ENCODE measurements around the gene EIF2A. TPM values are rescaled to one million over a fixed set of nuclear protein-coding genes. Genes with fewer than 3 reads are reported as not detected.

The EIF2A gene
- total and polyA plus RNA-seq, 2 experiments from 2014 or later: 47.6 to 140 TPM

DNA sequence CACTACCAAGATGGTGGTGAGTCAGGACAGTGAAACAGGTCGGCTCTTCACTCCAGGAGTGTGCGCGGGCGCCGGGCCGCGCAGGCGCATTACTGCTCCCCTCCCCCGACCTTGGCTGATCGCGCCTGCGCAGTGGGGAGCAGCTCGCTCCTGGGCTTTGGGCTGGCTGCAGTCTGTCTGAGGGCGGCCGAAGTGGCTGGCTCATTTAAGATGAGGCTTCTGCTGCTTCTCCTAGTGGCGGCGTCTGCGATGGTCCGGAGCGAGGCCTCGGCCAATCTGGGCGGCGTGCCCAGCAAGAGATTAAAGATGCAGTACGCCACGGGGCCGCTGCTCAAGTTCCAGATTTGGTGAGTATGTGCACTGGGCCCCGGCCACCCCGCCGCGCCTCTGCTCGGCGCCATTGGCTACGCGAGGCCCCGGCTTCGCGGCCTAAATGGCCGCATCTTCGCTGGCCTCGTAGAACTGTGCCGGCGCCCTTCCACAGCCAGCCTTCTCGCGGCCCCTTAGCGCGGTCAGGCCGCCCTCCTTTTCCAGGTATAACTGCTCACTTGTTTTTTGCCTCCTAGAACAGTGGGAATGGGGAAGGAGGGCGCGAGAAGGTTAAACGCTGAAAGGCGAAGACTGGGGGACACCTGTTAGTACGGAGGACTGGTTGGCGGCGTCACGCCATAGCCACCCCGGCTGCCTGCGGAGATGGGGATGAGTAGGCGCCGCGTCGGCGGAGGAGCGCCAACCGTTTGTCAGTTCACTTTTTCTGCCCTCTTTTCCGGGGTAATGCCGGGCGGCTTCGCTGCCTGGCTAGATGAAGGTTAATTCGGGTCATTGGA is 56.8 kb downstream of the EIF2A start, which contains the start of gene SELENOT:
TSS of gene SELENOT (plus strand) at position 169 of the 827 bp plus-strand sequence. CDS start at position 211, 42 bp downstream.
- peak within 1 kb of the TSS; percentile 100 for H3K4me2 ChIP-seq (ENCODE audit: unreplicated experiment)
- H3K4me3 ChIP-seq: peak within 1 kb of the TSS; percentile 93
- peak within 1 kb of the TSS; percentile 96 for H2AFZ ChIP-seq
- no peaks in the 10 kb centered on the region for H3K9me2 ChIP-seq (ENCODE audit: insufficient read depth)
- H3K27me3 ChIP-seq (replicated peaks; ENCODE audit: insufficient read depth): no peaks in the 10 kb centered on the region
- in situ Hi-C loops (cut with MboI): no loop called here
- H4K20me1 ChIP-seq (ENCODE audit: insufficient read depth): no peaks in the 10 kb centered on the region
- peaks cover 53% of the 10 kb centered on the region for H3F3A ChIP-seq (ENCODE audit: insufficient read depth)
- peaks cover 67% of the 10 kb centered on the region for H3K79me2 ChIP-seq (ENCODE audit: insufficient read depth)
- 1 to 2% methylated on average over 67 to 68 of the region's 69 CpGs for WGBS, 2 experiments (ENCODE audit: low coverage in 1 of 2, low lambda C conversion rate in 2 of 2, missing lambda C conversion rate in 2 of 2)
- H3K9me3 ChIP-seq (ENCODE audit: low read depth): no peaks in the 10 kb centered on the region
- TF ChIP-seq EZH2phosphoT487 (IDR thresholded peaks at IDR 0.05; ENCODE audit: insufficient read depth, low read depth): no peak
- TF ChIP-seq EZH2 (IDR thresholded peaks at IDR 0.05; ENCODE audit: insufficient read depth, poor library complexity, severe bottlenecking): no peak
- peak within 1 kb of the TSS; percentile 93 for H3K9ac ChIP-seq
- DNase-seq: peak; percentile 97
- no peaks in the 10 kb centered on the region for H3K36me3 ChIP-seq (ENCODE audit: low read depth)
- H3K4me1 ChIP-seq (ENCODE audit: insufficient read depth): peaks cover 36% of the 10 kb centered on the region
- peak within 1 kb of the TSS; percentile 92 for H3K27ac ChIP-seq

DNA sequence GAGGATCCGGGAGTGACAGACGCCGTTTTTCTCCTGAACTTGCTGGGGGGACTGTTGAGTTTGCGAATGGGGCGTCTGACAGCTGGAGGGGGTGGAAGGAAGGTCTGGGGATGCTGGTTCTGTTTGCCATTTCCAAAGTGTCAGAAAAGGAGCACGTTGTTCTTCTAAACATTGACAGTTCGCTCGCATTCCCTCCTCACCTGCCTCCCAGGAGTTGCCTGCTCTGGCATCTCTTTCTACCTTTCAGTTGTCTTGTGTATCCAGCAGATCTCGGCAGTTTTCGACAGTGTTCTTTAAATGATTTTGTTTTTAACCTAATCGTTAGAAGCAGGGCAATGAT is 57.4 kb downstream of the EIF2A start:
- no peaks in the 10 kb centered on the region for H3K9me2 ChIP-seq (ENCODE audit: insufficient read depth)

DNA sequence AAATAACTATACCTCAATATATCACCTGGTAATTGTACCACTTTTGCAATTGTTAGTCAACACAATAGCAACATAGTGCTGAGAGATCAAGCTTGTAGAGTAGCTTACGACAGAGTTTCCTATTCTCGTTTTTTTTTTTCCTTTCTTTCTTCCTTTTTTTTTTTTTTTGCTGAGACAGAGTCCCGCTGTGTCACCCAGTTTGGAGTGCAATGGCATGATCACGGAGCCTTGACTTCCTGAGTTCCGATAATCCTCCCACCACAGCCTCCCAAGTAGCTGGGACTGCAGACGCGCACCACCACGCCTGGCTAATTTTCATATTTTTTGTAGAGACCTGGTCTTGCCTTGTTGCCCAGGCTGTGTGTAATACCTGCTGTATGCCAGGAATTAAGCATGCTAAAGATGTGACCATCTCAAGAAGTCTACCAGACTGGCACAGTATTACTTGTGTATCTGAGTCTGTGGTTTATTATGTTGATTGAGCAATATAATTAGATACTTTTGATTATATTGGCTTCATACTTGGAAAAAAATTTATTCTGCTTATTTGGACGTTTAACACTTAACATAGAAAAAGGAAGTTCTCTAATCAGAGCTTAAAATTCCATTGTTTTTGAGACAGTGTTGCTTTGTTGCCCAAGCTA is 59.5 kb downstream of the EIF2A start:
- peak; percentile 11 for DNase-seq
- no peaks in the 10 kb centered on the region for H3K27me3 ChIP-seq (replicated peaks; ENCODE audit: insufficient read depth)
- H3K36me3 ChIP-seq (ENCODE audit: low read depth): no peaks in the 10 kb centered on the region
- peak overlapping the region; percentile 100 for H3K4me2 ChIP-seq (ENCODE audit: unreplicated experiment)
- no peak overlapping the region for H3K27ac ChIP-seq
- H3K9me2 ChIP-seq (ENCODE audit: insufficient read depth): no peaks in the 10 kb centered on the region
- H3F3A ChIP-seq (ENCODE audit: insufficient read depth): peaks cover 31% of the 10 kb centered on the region
- TF ChIP-seq EZH2phosphoT487 (IDR thresholded peaks at IDR 0.05; ENCODE audit: insufficient read depth, low read depth) (no peak), EZH2 (IDR thresholded peaks at IDR 0.05; ENCODE audit: insufficient read depth, poor library complexity, severe bottlenecking) (no peak)
- H3K79me2 ChIP-seq (ENCODE audit: insufficient read depth): peaks cover 92% of the 10 kb centered on the region
- peaks cover 11% of the 10 kb centered on the region for H3K4me1 ChIP-seq (ENCODE audit: insufficient read depth)
- no peak overlapping the region for H3K4me3 ChIP-seq
- H4K20me1 ChIP-seq (ENCODE audit: insufficient read depth): peaks cover 9% of the 10 kb centered on the region; the same call in 1 of the 2 replicates
- no peaks in the 10 kb centered on the region for H3K9me3 ChIP-seq (ENCODE audit: low read depth)
- WGBS, 2 experiments (ENCODE audit: low coverage in 1 of 2, low lambda C conversion rate in 2 of 2, missing lambda C conversion rate in 2 of 2): 80 to 86% methylated on average over 9 of the region's 9 CpGs
- in situ Hi-C loops (cut with MboI): no loop called here
- H2AFZ ChIP-seq: no peak overlapping the region
- no peak overlapping the region for H3K9ac ChIP-seq

More for the DNA sequence above, 57.4 kb downstream of the EIF2A start:
- Histone ChIP-seq H3K4me3 (peak overlapping the region; percentile 93), H3K4me1 (ENCODE audit: insufficient read depth) (peaks cover 30% of the 10 kb centered on the region), H3K36me3 (ENCODE audit: low read depth) (no peaks in the 10 kb centered on the region), H3K9ac (peak overlapping the region; percentile 93), H3K9me3 (ENCODE audit: low read depth) (no peaks in the 10 kb centered on the region), H3K27ac (peak overlapping the region; percentile 92), H3K27me3 (replicated peaks; ENCODE audit: insufficient read depth) (no peaks in the 10 kb centered on the region), H2AFZ (peak overlapping the region; percentile 96), H3F3A (ENCODE audit: insufficient read depth) (peaks cover 49% of the 10 kb centered on the region), H3K4me2 (ENCODE audit: unreplicated experiment) (peak overlapping the region; percentile 100), H3K79me2 (ENCODE audit: insufficient read depth) (peaks cover 72% of the 10 kb centered on the region), H4K20me1 (ENCODE audit: insufficient read depth) (no peaks in the 10 kb centered on the region)
- in situ Hi-C loops (cut with MboI): no loop called here
- WGBS, 2 experiments (ENCODE audit: low coverage in 1 of 2, low lambda C conversion rate in 2 of 2, missing lambda C conversion rate in 2 of 2): 1 to 4% methylated on average over 11 of the region's 11 CpGs
- TF ChIP-seq EZH2phosphoT487 (IDR thresholded peaks at IDR 0.05; ENCODE audit: insufficient read depth, low read depth) (no peak), EZH2 (IDR thresholded peaks at IDR 0.05; ENCODE audit: insufficient read depth, poor library complexity, severe bottlenecking) (no peak)
- no peak for DNase-seq

DNA sequence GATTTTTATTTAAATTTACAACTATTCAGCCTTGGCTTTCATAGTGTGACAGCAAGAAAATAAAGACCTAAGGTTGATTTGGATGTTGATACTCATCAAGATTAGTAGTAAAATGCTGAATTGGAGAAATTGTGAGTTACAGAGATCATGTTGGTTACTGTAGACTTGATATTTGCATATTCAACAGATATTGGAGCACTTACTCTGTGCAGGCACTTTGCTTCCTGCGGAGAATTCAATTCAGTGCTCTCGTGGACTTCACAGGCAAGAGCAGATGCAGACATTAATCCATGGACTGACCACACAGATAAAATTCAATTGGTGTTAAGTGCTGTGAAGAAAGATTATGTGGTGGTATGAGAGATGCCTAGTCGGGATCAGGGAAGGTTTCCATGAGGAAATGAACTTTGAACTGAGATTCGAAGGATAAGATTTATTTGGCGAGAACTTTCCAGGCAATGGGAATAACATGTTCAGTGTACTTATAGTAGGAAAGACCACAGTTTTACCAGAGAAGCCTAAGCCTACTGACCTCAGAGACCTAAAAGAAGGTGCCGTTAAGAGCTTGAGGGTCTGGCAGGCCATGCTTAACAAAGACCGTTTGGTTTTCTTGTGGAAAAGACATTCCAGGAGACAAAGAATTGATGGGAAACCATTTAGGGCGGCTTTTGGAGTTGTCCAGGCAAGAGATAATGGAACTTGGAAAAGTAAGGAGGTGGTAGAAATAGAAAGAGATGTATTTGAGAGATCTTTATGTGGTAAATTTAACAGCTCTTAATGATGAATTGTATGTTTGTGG is 60.9 kb downstream of the EIF2A start:
- Histone ChIP-seq H3K4me2 (ENCODE audit: unreplicated experiment) (no peak overlapping the region), H3K9ac (no peak overlapping the region), H3K36me3 (ENCODE audit: low read depth) (no peaks in the 10 kb centered on the region), H4K20me1 (ENCODE audit: insufficient read depth) (peaks cover 9% of the 10 kb centered on the region; the same call in 1 of the 2 replicates), H3F3A (ENCODE audit: insufficient read depth) (peaks cover 27% of the 10 kb centered on the region), H2AFZ (no peak overlapping the region), H3K9me3 (ENCODE audit: low read depth) (no peaks in the 10 kb centered on the region), H3K27me3 (replicated peaks; ENCODE audit: insufficient read depth) (no peaks in the 10 kb centered on the region), H3K79me2 (ENCODE audit: insufficient read depth) (peaks cover 92% of the 10 kb centered on the region), H3K9me2 (ENCODE audit: insufficient read depth) (no peaks in the 10 kb centered on the region), H3K27ac (no peak overlapping the region), H3K4me1 (ENCODE audit: insufficient read depth) (peaks cover 11% of the 10 kb centered on the region), H3K4me3 (no peak overlapping the region)
- DNase-seq: no peak
- no peak for TF ChIP-seq EZH2phosphoT487 (IDR thresholded peaks at IDR 0.05; ENCODE audit: insufficient read depth, low read depth)
- no peak for TF ChIP-seq EZH2 (IDR thresholded peaks at IDR 0.05; ENCODE audit: insufficient read depth, poor library complexity, severe bottlenecking)
- 86 to 87% methylated on average over 8 of the region's 8 CpGs for WGBS, 2 experiments (ENCODE audit: low coverage in 1 of 2, low lambda C conversion rate in 2 of 2, missing lambda C conversion rate in 2 of 2)
- in situ Hi-C loops (cut with MboI): no loop called here
